ENCODE measurements around the gene MTARC1.
A peak's percentile ranks its signal among the peaks of the same experiment; 100 is the strongest.

Gene MTARC1

GRCh38 chr1:220770245-220770913, 16.3 kb upstream of the MTARC1 start:
- no peak for DNase-seq (ENCODE audit: low spot score)

GRCh38 chr1:220772846-220773245, 13.9 kb upstream of the MTARC1 start:
- no peak for DNase-seq (ENCODE audit: low spot score)

- DNase-seq (ENCODE audit: low spot score) = no peak
These were observed 11.4 kb upstream of the MTARC1 start for GRCh38 chr1:220775240-220775853.

- no peak for DNase-seq (ENCODE audit: low spot score)
These were observed 10.5 kb upstream of the MTARC1 start for GRCh38 chr1:220776254-220776653.

GRCh38 chr1:220776720-220777326, 9.9 kb upstream of the MTARC1 start:
- peak; percentile 69 for DNase-seq (ENCODE audit: low spot score)

GRCh38 chr1:220783453-220783852, 3.3 kb upstream of the MTARC1 start:
- DNase-seq (ENCODE audit: low spot score) = peak; percentile 60

- DNase-seq (ENCODE audit: low spot score) = no peak
These were observed 2.0 kb upstream of the MTARC1 start for GRCh38 chr1:220784751-220785150.

GRCh38 chr1:220785166-220786056, 1.3 kb upstream of the MTARC1 start:
- no peak for DNase-seq (ENCODE audit: low spot score)

- DNase-seq (ENCODE audit: low spot score) = no peak
These were observed 716 bp upstream of the MTARC1 start for GRCh38 chr1:220786057-220786336.

- no peak for DNase-seq (ENCODE audit: low spot score)
These were observed 431 bp downstream of the MTARC1 start for GRCh38 chr1:220787069-220787619.

GRCh38 chr1:220788900-220789299, 2.2 kb downstream of the MTARC1 start:
- DNase-seq (ENCODE audit: low spot score) = no peak

GRCh38 chr1:220789532-220790147, 2.9 kb downstream of the MTARC1 start:
- no peak for DNase-seq (ENCODE audit: low spot score)

GRCh38 chr1:220791285-220791684, 4.6 kb downstream of the MTARC1 start:
- DNase-seq (ENCODE audit: low spot score) = no peak

- DNase-seq (ENCODE audit: low spot score) = no peak
These were observed 5.2 kb downstream of the MTARC1 start for GRCh38 chr1:220791956-220792355.

- DNase-seq (ENCODE audit: low spot score) = no peak
These were observed 9.8 kb downstream of the MTARC1 start for GRCh38 chr1:220796530-220796929.

GRCh38 chr1:220797044-220797443, 10.3 kb downstream of the MTARC1 start:
- no peak for DNase-seq (ENCODE audit: low spot score)

- no peak for DNase-seq (ENCODE audit: low spot score)
These were observed 10.8 kb downstream of the MTARC1 start for GRCh38 chr1:220797553-220797952.

GRCh38 chr1:220798338-220798737, 11.6 kb downstream of the MTARC1 start:
- DNase-seq (ENCODE audit: low spot score) = no peak

GRCh38 chr1:220800262-220800661, 13.5 kb downstream of the MTARC1 start:
- DNase-seq (ENCODE audit: low spot score) = no peak

GRCh38 chr1:220803401-220804201, 16.9 kb downstream of the MTARC1 start:
- peak; percentile 34 for DNase-seq (ENCODE audit: low spot score)

GRCh38 chr1:220804202-220804586, 17.5 kb downstream of the MTARC1 start:
- DNase-seq (ENCODE audit: low spot score) = no peak
